ENCODE results near the gene COL4A2.

Gene COL4A2

DNA sequence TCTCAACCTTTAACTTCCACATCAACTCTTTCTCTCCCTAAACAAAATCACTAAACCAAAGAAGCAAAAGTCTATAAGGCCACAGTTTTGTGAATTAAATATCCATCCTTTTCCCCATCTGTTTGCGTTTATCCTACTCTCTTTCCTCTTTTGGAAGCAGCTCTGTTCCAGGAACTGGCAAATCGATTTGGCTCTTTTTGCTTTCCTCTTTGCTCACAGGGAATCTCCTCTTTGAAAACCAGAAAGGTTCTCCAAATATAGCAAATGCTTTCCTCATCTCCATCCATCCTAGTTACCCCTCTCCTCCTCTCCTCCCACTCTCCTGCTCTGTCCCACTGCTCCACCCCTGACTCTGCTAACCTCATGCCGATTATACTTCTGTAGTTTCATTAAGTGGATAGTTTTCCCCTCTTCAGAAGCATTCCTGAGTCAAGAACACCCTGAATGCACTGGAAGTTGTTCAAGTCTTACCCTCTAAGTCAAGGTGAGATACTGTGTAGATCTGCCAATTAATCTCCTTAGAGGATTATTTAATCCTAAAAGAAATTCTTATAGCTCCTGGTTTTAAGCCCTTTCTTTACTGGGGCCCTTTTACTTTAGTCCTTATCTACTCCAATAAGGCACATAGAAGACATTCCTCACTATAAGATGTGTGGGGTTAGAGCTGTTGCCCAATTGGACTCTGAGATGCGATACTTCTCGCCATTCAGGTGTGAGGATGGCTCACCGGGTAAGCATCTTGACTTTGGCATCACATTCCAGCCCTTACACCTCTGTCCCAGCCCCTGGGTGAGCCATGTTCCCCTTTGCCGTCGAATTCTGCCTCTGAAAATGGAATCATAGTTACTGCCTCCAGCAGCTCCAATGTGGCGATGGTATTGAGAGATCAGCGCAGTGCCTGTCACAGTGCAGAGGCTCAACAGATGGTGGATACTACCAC lies 67.6 kb downstream of the COL4A2 start (continued):
- TF ChIP-seq, protein P1, sequence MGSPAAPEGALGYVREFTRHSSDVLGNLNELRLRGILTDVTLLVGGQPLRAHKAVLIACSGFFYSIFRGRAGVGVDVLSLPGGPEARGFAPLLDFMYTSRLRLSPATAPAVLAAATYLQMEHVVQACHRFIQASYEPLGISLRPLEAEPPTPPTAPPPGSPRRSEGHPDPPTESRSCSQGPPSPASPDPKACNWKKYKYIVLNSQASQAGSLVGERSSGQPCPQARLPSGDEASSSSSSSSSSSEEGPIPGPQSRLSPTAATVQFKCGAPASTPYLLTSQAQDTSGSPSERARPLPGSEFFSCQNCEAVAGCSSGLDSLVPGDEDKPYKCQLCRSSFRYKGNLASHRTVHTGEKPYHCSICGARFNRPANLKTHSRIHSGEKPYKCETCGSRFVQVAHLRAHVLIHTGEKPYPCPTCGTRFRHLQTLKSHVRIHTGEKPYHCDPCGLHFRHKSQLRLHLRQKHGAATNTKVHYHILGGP (tag by site-specific recombination; IDR thresholded peaks at IDR 0.05): no peak
- no peak for TF ChIP-seq ZFHX2 (tag by site-specific recombination; conservative IDR thresholded peaks at IDR 0.05)
- no peak for TF ChIP-seq ZNF560 (tag by site-specific recombination; IDR thresholded peaks at IDR 0.05; ENCODE audit: borderline replicate concordance)
- no peak for TF ChIP-seq KLF16 (tag by site-specific recombination; IDR thresholded peaks at IDR 0.05)
- TF ChIP-seq ZNF140 (tag by site-specific recombination; IDR thresholded peaks at IDR 0.05): no peak
- no peak for TF ChIP-seq ZNF624 (tag by site-specific recombination; IDR thresholded peaks at IDR 0.05)
- TF ChIP-seq ZNF548 (tag by site-specific recombination; IDR thresholded peaks at IDR 0.05): no peak
- no peak for TF ChIP-seq ZNF24 (tag by site-specific recombination; IDR thresholded peaks at IDR 0.05)
- TF ChIP-seq ZBTB48 (tag by site-specific recombination; IDR thresholded peaks at IDR 0.05): no peak
- TF ChIP-seq ZNF707 (tag by site-specific recombination; IDR thresholded peaks at IDR 0.05): no peak
- TF ChIP-seq, protein P2, sequence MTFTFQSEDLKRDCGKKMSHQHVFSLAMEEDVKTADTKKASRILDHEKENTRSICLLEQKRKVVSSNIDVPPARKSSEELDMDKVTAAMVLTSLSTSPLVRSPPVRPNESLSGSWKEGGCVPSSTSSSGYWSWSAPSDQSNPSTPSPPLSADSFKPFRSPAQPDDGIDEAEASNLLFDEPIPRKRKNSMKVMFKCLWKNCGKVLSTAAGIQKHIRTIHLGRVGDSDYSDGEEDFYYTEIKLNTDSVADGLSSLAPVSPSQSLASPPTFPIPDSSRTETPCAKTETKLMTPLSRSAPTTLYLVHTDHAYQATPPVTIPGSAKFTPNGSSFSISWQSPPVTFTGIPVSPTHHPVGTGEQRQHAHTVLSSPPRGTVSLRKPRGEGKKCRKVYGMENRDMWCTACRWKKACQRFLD (tag by site-specific recombination; IDR thresholded peaks at IDR 0.05): no peak
- no peak for TF ChIP-seq ZNF785 (tag by site-specific recombination; IDR thresholded peaks at IDR 0.05)
- TF ChIP-seq TCF7L2 (IDR thresholded peaks at IDR 0.05; ENCODE audit: borderline replicate concordance, low read depth, low read length): no peak

DNA sequence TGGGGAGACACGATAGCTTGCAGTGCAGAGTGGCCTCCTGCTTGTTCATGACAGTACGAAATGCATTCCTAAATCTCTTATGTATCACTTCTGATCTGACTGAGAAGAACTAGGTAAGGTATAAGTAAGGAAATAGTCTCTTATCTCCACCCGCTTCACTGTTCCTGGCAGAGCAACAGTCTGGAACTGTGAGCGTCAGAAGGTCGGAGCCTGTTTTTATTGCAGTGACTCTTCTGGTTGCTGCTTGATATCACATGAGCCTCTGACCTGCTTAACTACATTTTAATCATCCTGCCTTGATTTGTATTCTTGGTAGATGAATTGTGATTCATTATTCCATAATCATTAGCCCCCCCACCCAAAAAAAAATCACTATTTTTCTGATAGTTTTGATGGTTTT lies 69.0 kb downstream of the COL4A2 start:
- H3K9me3 ChIP-seq (ENCODE audit: control insufficient read depth, insufficient read depth, low read depth, low read length): no peaks in the 10 kb centered on the region
- TF ChIP-seq ZNF266 (tag by site-specific recombination; IDR thresholded peaks at IDR 0.05; ENCODE audit: low read depth) (no peak), ZNF626 (tag by site-specific recombination; IDR thresholded peaks at IDR 0.05) (no peak), ZNF23 (tag by site-specific recombination; IDR thresholded peaks at IDR 0.05; ENCODE audit: borderline replicate concordance) (no peak), TRIM28 (IDR thresholded peaks at IDR 0.05; ENCODE audit: borderline replicate concordance, low read length) (0 out of 2 replicates have a peak, but pooled peaks have one; percentile 57)
- CTCF ChIA-PET: no interaction called here
- H3K4me1 ChIP-seq (ENCODE audit: control insufficient read depth, insufficient read depth, low read length): no peaks in the 10 kb centered on the region
- H3K4me3 ChIP-seq (ENCODE audit: low read depth, low read length): no peak overlapping the region
- POLR2A ChIA-PET: no interaction called here
- H3K36me3 ChIP-seq (ENCODE audit: control insufficient read depth in 2 of 2, insufficient read depth in 1 of 2, low read length in 2 of 2): no peaks in the 10 kb centered on the region
- no peak overlapping the region for H3K27ac ChIP-seq (ENCODE audit: extremely low read depth, low read depth, low read length)

DNA sequence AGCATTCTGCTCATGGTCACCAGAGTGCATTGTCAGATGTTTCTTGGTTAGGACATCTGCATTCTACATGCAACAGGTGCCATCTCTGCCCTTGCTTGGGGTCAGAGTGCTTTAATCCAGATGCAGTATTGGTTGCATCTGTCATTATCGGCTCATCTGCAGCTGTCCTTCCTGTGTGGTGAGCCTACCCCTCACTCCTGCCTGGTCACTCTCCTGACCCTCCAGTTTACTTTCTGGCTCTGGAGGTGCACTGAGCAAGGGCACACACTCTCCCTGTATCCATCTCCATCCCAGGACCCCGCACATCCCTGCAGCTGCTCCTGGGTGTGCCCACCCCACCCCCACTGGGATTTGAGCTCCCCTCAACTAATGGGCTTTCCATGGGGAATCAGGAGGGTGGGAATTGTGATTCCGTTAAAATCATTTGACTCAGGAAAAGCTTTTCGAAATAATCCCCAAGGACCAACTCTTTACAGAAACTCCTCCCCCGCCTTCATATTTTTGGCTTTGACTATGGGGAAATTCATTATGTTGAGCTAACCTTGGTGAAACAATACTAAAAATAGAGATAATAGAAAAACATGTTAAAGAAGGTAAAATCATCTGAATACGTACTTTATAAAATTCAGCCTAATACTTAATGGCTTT lies 70.2 kb downstream of the COL4A2 start:
- Histone ChIP-seq H3K9me3 (ENCODE audit: control insufficient read depth, insufficient read depth, low read depth, low read length) (no peaks in the 10 kb centered on the region), H3K27ac (ENCODE audit: extremely low read depth, low read depth, low read length) (no peak overlapping the region), H3K36me3 (ENCODE audit: control insufficient read depth in 2 of 2, insufficient read depth in 1 of 2, low read length in 2 of 2) (no peaks in the 10 kb centered on the region), H3K4me3 (ENCODE audit: low read depth, low read length) (no peak overlapping the region), H3K4me1 (ENCODE audit: control insufficient read depth, insufficient read depth, low read length) (no peaks in the 10 kb centered on the region)
- CTCF ChIA-PET: no interaction called here
- no peak for TF ChIP-seq ZNF701 (tag by site-specific recombination; IDR thresholded peaks at IDR 0.05)
- TF ChIP-seq ZNF324 (tag by site-specific recombination; IDR thresholded peaks at IDR 0.05): no peak
- TF ChIP-seq SCRT1 (tag by site-specific recombination; IDR thresholded peaks at IDR 0.05; ENCODE audit: borderline replicate concordance): peak; percentile 50; the same call in 1 of the 2 replicates
- no peak for TF ChIP-seq GLIS1 (tag by site-specific recombination; IDR thresholded peaks at IDR 0.05)
- peak; percentile 77 for TF ChIP-seq SCRT2 (tag by site-specific recombination; IDR thresholded peaks at IDR 0.05)
- no peak for TF ChIP-seq YY1 (tag by site-specific recombination; IDR thresholded peaks at IDR 0.05)
- POLR2A ChIA-PET: no interaction called here
